AG09309 (cell line): ENCODE measurements around the gene ZNF280A.

Experiments
- DNase-seq: peaks from one replicate; pipeline ENCODE4 v3.0.0-alpha.2; 2010; ENCODE audit warnings: low read depth
- H3K4me3 ChIP-seq: 2 replicates; pipeline ENCODE4 v1.5.1; 2011; ENCODE audit warnings: mild to moderate bottlenecking, low read depth, low read length, moderate library complexity; ENCODE audit not compliant: control insufficient read depth
- CTCF ChIP-seq: IDR thresholded peaks from 2 replicates; pipeline ENCODE4 v1.5.1; 2011; ENCODE audit warnings: mild to moderate bottlenecking, low read depth, low read length, inconsistent platforms; ENCODE audit not compliant: insufficient read depth, control insufficient read depth; ENCODE audit errors: missing control alignments

ZNF280A gene

GRCh38 chr22:22556578-22556977 is 36.5 kb upstream of the ZNF280A start:
- no peak for TF ChIP-seq CTCF
- H3K4me3 ChIP-seq: no peak overlapping the region
- no peak for DNase-seq

GRCh38 chr22:22555596-22555995 is 35.5 kb upstream of the ZNF280A start:
- no peak for TF ChIP-seq CTCF
- no peak for DNase-seq
- H3K4me3 ChIP-seq: no peak overlapping the region

- no peak for DNase-seq
- TF ChIP-seq CTCF: no peak
- no peak overlapping the region for H3K4me3 ChIP-seq
Measured at GRCh38 chr22:22554587-22555284, 34.7 kb upstream of the ZNF280A start.

- no peak for TF ChIP-seq CTCF
- H3K4me3 ChIP-seq: no peak overlapping the region
- no peak for DNase-seq
Measured at GRCh38 chr22:22553735-22554586, 33.9 kb upstream of the ZNF280A start.

GRCh38 chr22:22553141-22553540 is 33.1 kb upstream of the ZNF280A start:
- DNase-seq: no peak
- no peak overlapping the region for H3K4me3 ChIP-seq
- TF ChIP-seq CTCF: no peak

GRCh38 chr22:22552630-22553029 is 32.6 kb upstream of the ZNF280A start:
- no peak overlapping the region for H3K4me3 ChIP-seq
- no peak for TF ChIP-seq CTCF
- DNase-seq: no peak
